Left kidney (tissue), 8 donors: ENCODE data around the gene KDM6B. TPM values are rescaled to one million over a fixed set of nuclear protein-coding genes. Genes with fewer than 3 reads are reported as not detected.
"Not testable (repeated sequence)": the region's sequence is repeated elsewhere in the genome, so short reads cannot be mapped to it uniquely, and the experiment has no call there.

Experiments used
- DNase-seq: peaks from one replicate; pipeline ENCODE4 v3.0.0-alpha.2; 2013
- long read RNA-seq, 8 donors: transcript quantifications; one replicate each; lab custom pipeline, GENCODE V29; 2026
- polyA plus RNA-seq: library from polyadenylated mRNA; unstranded; fragments of 120-200 nt; gene quantifications from one replicate; pipeline ENCODE4 v1.2.1, GENCODE V29; 2013; ENCODE audit not compliant: insufficient read length

Gene KDM6B
- 20.5 TPM for polyA plus RNA-seq
- long read RNA-seq, donor 1, partial matches to known transcripts = 23 of 23 reads
- long read RNA-seq, donor 1, other reads (novel, unspliced or antisense) = 0 of 23 reads
- long read RNA-seq, donor 2, partial matches to known transcripts = 15 of 15 reads
- long read RNA-seq, donor 2, other reads (novel, unspliced or antisense) = 0 of 15 reads
- long read RNA-seq, donor 3 = 0 reads
- long read RNA-seq, donor 4 = 0 reads
- long read RNA-seq, donor 5 = 0 reads
- long read RNA-seq, donor 6, partial matches to known transcripts = 25 of 25 reads
- long read RNA-seq, donor 6, other reads (novel, unspliced or antisense) = 0 of 25 reads
- long read RNA-seq, donor 7, partial matches to known transcripts = 6 of 6 reads
- long read RNA-seq, donor 7, other reads (novel, unspliced or antisense) = 0 of 6 reads
- long read RNA-seq, donor 8 = 0 reads

GRCh38 chr17:7833795-7834541, at the start of gene KDM6B:
Gene KDM6B (plus strand): TSS chr17:7834217. CDS start chr17:7845555, 11,338 bp downstream.
- DNase-seq = peak; percentile 91

DNA sequence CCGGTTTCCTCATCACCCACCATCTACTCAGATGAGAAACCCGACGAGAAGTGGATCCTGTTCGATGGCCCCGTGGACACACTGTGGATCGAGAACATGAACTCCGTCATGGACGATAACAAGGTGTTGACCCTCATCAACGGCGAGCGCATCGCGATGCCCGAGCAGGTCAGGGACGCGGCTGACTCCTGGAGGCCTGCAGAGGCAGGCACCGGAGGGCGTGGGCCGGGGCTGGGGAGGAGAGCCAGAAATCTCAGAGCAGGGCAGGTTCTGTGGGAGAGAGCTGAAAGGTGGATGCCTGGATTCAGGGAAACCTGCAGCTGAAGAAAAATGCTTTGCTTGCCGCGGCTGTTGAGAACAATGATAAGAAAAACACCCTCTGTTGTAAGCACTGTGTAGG, 47.2 kb upstream of the KDM6B start:
- DNase-seq = no peak

DNA sequence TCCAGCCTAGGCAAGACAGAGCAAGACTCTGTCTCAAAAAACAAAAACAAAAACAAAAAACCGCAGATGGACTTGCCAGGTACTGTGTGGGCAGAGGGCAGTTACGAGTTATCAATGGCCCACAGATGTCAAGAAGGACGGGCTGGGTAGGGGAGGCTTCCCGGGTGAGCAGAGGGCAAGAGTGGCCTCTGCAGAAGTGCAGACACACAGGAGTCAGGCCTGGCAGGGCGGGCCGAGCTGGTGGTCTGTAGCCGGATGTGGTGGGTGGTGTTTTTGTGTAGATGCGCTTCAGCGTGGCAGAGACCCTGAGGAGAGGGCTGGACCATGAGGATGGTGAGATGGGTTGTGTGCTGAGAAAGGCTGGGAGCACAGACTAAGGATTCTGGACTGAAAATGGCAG, 44.9 kb upstream of the KDM6B start:
- DNase-seq = no peak

DNA sequence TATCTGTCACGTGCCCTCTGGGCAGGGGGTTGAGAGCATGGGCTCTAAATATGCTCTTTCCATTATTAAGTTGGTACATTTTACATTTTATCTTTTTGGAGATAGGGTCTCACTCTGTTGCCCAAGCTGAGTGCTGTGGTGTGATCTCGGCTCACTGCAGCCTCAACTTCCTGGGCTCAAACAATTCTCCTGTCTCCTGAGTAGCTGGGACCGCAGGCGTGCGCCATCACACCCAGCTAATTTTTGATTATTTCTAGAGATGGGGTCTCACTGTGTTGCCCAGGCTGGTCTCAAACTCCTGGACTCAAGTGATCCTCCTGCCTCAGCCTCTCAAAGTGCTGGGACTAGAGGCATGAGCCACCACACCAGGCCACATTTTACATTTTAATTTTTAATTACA, 43.9 kb upstream of the KDM6B start:
- no peak for DNase-seq

GRCh38 chr17:7792611-7793010, 41.4 kb upstream of the KDM6B start:
- DNase-seq = no peak

- DNase-seq = peak; percentile 14
These were observed 39.8 kb upstream of the KDM6B start for GRCh38 chr17:7794075-7794663.

DNA sequence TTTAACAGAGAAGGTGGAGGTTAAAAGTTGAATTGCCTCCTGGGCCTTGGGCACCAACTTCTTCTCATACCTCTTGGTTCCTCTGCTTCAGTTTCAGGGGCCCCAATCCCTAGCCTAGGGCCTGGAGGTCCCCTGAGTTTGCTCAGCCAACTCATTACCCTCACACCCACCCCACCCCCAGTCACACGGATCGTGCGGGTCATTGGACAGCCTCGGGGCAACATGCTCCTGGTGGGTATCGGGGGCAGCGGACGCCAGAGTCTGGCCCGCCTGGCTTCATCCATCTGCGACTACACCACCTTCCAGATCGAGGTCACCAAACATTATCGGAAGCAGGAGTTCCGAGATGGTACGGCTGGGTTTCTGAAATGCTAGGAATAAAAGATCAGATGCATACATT, 36.0 kb upstream of the KDM6B start:
- DNase-seq = no peak

DNA sequence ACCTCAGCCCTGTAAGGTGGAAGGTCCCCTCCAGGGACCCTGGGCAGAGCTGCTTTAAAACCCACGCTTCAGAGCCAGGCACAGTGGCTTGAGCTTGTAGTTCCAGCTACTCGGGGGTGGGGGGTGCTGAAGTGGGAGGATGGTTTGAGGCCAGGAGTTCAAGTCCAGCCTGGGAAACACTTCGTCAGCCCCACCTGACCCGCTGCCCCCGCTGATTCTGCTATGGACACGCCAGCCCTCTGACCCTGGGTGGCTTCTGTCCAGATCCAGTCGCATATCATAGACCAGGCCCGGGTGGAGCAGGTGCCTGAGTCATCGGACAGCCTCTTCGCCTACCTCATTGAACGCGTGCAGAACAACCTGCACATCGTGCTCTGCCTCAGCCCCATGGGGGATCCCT, 35.2 kb upstream of the KDM6B start:
- no peak for DNase-seq

DNA sequence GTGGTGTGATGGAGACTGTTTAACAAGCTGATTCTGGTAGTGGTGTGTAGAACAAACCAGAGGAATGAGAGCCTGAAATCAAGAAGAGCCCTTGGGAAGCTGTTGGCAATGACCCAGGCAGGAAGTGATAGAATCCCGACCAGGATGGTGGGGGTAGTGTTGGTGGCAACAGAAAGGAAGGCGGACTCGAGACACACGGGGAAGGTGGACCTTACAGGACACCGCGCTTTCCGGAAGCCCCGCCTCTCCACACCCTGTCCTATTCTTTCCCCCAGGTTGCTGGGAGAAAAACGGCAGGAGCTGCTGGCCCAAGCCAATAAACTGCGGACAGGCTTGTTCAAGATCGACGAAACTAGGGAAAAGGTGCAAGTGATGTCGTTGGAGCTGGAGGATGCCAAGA, 30.0 kb upstream of the KDM6B start:
- no peak for DNase-seq

DNA sequence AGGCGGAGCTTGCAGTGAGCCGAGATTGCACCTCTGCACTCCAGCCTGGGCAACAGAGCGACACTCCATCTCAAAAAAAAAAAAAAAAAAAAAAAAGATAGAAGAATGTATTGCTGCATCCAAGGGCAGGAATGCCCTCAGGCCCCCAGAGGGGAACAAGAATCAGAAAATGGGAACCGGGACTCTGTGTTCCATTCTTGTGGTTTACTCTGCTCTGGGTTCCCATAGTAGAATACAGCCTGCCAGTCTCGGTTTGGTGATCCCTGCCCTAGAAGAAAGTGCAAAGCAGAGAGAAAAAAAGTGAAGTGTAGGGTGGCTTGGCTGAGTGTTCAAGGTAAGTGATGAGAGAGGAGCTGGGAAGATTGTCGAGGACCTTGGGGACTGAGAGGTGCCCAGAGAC, 27.4 kb upstream of the KDM6B start:
- DNase-seq = no peak

GRCh38 chr17:7807206-7807605, 26.8 kb upstream of the KDM6B start:
- DNase-seq = no peak

GRCh38 chr17:7809086-7809790, 24.8 kb upstream of the KDM6B start:
- no peak for DNase-seq

DNA sequence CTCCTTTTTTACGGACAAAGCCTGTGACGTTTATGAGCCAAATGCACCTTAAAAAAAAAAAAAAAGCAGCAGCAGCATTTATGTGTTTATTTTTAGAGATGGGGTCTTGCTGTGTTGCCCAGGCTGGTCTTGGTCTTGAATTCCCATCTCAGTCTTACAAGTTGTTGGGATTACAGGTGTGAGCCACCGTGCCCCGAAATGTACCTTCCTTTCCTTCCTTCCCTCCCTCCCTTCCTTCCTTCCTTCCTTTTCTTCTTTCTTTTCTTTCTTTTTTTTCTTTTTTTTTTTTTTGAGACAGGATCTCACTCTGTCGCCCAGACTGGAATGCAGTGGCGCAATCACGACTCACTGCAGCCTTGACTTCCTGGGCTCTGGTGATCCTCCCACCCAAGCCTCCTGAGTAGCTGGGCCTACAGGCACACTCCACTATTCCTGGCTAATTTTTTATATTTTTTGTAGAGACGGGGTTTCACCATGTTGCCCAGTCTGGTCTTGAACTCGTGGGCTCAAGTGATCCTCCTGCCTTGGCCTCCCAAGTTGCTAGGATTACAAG, 24.1 kb upstream of the KDM6B start:
- DNase-seq = not testable (repeated sequence)

GRCh38 chr17:7811251-7811650, 22.8 kb upstream of the KDM6B start:
- no peak for DNase-seq

DNA sequence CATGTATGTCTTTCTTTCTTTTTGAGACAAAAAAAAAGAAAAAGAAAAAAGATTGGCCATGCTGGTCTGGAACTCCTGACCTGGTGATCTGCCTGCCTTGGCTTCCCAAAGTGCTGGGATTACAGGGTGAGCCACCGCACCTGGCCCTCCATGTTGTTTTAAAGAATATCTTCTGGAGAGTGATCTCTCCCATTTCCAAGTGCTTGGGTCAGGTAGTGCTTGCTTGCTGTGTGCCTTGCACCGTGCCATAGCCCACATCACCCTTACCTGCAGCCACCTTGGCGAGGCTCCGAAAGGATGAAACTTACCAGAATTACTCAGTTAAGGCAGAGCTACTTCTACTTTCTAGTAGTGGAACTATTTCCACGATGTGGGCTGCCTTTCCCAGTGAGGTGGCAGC, 19.0 kb upstream of the KDM6B start:
- no peak for DNase-seq

DNA sequence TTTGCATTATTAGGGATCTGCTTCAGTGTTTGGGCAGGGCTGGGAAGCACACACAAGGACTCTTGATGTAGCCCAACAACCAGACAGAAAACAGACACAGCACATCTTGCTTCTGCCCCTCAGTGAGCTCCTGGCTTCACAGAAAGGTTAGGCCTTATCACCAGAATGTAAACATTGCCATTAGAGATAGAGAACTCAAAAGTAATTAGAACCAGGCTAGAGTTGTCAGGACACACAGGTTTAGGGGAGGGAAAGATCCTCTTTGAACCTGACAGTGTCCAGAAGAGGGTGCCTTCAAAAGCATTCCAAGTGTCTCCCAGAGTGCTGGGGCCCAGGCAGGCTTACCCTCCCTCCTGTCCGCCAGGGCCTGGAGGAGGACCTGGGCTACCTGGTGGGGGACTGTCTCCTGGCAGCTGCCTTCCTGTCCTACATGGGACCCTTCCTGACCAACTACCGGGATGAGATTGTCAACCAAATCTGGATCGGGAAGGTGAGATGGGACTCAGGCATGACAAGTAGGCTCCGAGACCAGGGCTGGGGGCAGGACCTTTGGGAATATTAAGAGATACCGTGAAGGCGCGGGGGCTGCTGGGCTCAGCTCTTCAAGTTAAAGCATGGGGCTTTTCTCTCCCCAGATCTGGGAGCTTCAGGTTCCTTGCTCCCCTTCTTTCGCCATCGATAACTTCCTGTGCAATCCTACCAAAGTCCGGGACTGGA, 16.9 kb upstream of the KDM6B start:
- no peak for DNase-seq

DNA sequence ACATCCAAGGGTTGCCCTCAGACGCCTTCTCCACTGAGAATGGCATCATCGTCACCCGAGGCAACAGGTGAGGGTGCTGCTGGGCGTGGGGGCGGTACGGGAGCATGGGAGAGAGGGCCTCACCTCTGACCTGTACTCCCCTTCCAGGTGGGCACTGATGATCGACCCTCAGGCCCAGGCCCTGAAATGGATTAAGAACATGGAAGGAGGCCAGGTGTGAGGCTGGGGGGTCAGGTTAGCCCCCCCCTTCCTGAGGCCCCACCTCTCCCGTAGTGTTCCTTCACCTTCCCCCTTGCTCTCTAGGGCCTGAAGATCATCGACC, 16.4 kb upstream of the KDM6B start:
- no peak for DNase-seq

- no peak for DNase-seq
These were observed 16.0 kb upstream of the KDM6B start for GRCh38 chr17:7818026-7818425.

GRCh38 chr17:7818746-7819645, 15.0 kb upstream of the KDM6B start:
- DNase-seq = no peak

GRCh38 chr17:7820231-7820630, 13.8 kb upstream of the KDM6B start:
- DNase-seq = no peak

DNA sequence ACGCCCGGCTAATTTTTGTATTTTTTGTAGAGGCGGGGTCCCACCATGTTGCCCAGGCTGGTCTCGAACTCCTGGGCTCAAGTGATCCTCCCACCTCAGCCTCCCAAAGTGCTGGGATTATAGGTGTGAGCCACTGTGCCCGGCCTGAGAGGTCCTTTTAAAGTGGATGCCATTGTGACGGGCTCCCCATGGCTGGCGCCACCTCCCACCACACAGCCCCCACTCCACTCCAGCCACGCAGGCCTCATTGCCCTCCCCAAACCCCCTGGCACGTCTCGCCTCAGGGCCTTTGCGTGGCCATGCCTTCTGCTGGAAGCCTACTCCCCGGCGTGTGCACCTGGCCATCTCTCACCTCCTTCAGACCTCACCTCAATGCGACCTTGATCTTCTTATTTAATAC, 11.9 kb upstream of the KDM6B start:
- no peak for DNase-seq
